HG03280 (cell line): ENCODE results near the gene EDC4.
"Not testable (repeated sequence)": the region's sequence is repeated elsewhere in the genome, so short reads cannot be mapped to it uniquely, and the experiment has no call there.

Source experiments
- ATAC-seq: cut with Tn5 transposase; IDR thresholded peaks from one replicate; pipeline ENCODE4 v1.9.1; 2021; ENCODE audit warnings: mild to moderate bottlenecking, moderate library complexity; ENCODE audit not compliant: unreplicated experiment

EDC4 gene

GRCh38 chr16:67897231-67897630 lies 24.4 kb downstream of the EDC4 start:
- no peak for ATAC-seq

- no peak for ATAC-seq
Measured at GRCh38 chr16:67901734-67902133, 28.9 kb downstream of the EDC4 start.

GRCh38 chr16:67902831-67903230 lies 30.0 kb downstream of the EDC4 start:
- no peak for ATAC-seq

- no peak for ATAC-seq
Measured at GRCh38 chr16:67907397-67908180, 34.7 kb downstream of the EDC4 start.

GRCh38 chr16:67909056-67909742 lies 36.3 kb downstream of the EDC4 start:
- ATAC-seq = no peak

GRCh38 chr16:67910158-67910557 lies 37.3 kb downstream of the EDC4 start:
- ATAC-seq = no peak

GRCh38 chr16:67914758-67915495 lies 42.1 kb downstream of the EDC4 start:
- no peak for ATAC-seq

- not testable (repeated sequence) for ATAC-seq
Measured at GRCh38 chr16:67915496-67915769, 42.6 kb downstream of the EDC4 start.

GRCh38 chr16:67915831-67916723 lies 43.2 kb downstream of the EDC4 start:
- no peak for ATAC-seq

GRCh38 chr16:67917140-67917851 lies 44.4 kb downstream of the EDC4 start:
- no peak for ATAC-seq

- ATAC-seq = no peak
Measured at GRCh38 chr16:67917852-67918236, 45.0 kb downstream of the EDC4 start.

GRCh38 chr16:67919622-67920221 lies 46.9 kb downstream of the EDC4 start:
- ATAC-seq = no peak

GRCh38 chr16:67922221-67922620 lies 49.4 kb downstream of the EDC4 start:
- no peak for ATAC-seq

- no peak for ATAC-seq
Measured at GRCh38 chr16:67922740-67923139, 49.9 kb downstream of the EDC4 start.

- ATAC-seq = no peak
Measured at GRCh38 chr16:67923414-67924116, 50.7 kb downstream of the EDC4 start.

- no peak for ATAC-seq
Measured at GRCh38 chr16:67924140-67924906, 51.5 kb downstream of the EDC4 start.

GRCh38 chr16:67926181-67926750 lies 53.4 kb downstream of the EDC4 start:
- no peak for ATAC-seq
